Suprapubic skin (tissue), 4 donors: ENCODE measurements around the gene TAF3.

Experiments
- EP300 ChIP-seq: sonication (generic); formaldehyde crosslinking; IDR thresholded peaks from one replicate; pipeline ENCODE4 v1.6.1; 2017; ENCODE audit warnings: antibody characterized with exemption
- POLR2A ChIP-seq, 2 donors: fragments of 450-650 bp; IDR thresholded peaks; one replicate each; pipeline ENCODE4 v1.6.1; 2017; ENCODE audit warnings: antibody characterized with exemption in 2 of 2, mild to moderate bottlenecking in 2 of 2, moderate library complexity in 2 of 2
- POLR2AphosphoS5 ChIP-seq, 3 donors: sonication (generic); formaldehyde crosslinking; IDR thresholded peaks; one replicate each; pipeline ENCODE4 v1.6.1; 2017; ENCODE audit warnings: antibody characterized with exemption in 3 of 3
- TF ChIP-seq, protein P1 (sequence below), 2 donors: fragments of 200-600 bp in 1 of 2; fragments of 450-650 bp in 1 of 2; sonication (generic) in 1 of 2; IDR thresholded peaks; one replicate each; pipeline ENCODE4 v1.5.1; 2016 to 2019; ENCODE audit warnings: antibody characterized with exemption in 2 of 2, mild to moderate bottlenecking in 1 of 2, moderate library complexity in 1 of 2

DNA sequence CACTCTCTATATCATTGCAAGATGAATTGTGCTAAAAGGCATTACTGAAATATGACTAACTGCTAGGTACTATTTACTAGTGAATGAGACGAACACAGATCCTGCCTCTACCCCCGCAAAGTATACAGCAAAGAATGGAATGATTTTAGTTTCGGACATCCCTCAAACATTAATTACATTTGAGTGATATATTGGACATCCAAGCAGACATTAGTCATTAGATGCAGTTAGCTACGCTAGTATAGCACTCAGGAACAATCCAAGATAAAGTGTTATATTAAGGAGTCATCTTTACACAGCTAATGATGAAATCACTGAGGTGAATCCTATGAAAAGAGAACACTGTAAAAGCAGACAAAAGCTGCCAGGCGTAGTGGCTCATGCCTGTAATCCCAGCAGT is 7.3 kb upstream of the TAF3 start:
- TF ChIP-seq, protein P1, sequence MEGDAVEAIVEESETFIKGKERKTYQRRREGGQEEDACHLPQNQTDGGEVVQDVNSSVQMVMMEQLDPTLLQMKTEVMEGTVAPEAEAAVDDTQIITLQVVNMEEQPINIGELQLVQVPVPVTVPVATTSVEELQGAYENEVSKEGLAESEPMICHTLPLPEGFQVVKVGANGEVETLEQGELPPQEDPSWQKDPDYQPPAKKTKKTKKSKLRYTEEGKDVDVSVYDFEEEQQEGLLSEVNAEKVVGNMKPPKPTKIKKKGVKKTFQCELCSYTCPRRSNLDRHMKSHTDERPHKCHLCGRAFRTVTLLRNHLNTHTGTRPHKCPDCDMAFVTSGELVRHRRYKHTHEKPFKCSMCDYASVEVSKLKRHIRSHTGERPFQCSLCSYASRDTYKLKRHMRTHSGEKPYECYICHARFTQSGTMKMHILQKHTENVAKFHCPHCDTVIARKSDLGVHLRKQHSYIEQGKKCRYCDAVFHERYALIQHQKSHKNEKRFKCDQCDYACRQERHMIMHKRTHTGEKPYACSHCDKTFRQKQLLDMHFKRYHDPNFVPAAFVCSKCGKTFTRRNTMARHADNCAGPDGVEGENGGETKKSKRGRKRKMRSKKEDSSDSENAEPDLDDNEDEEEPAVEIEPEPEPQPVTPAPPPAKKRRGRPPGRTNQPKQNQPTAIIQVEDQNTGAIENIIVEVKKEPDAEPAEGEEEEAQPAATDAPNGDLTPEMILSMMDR (IDR thresholded peaks at IDR 0.05): no peak
- TF ChIP-seq POLR2AphosphoS5 (IDR thresholded peaks at IDR 0.05) (no peak), POLR2A (IDR thresholded peaks at IDR 0.05) (no peak), EP300 (no peak)
